Measurements from ENCODE around the gene MYBPC1. TPM values are rescaled to one million over a fixed set of nuclear protein-coding genes. Genes with fewer than 3 reads are reported as not detected.

MYBPC1 gene
- total and polyA plus RNA-seq, 2 of the 13 experiments (the other 11 are each of a cell fraction or from before 2014, with no cell fraction given) = 0.31 to 0.53 TPM

- TF ChIP-seq ZBTB14 (CRISPR knock-in tag; IDR thresholded peaks at IDR 0.05) (no peak), ZNF292 (CRISPR knock-in tag; IDR thresholded peaks at IDR 0.05; ENCODE audit: borderline replicate concordance, low read depth) (no peak), IKZF4 (CRISPR knock-in tag; IDR thresholded peaks at IDR 0.05; ENCODE audit: borderline replicate concordance, low read depth, not compliant biosample characterization) (no peak), SALL2 (CRISPR knock-in tag; IDR thresholded peaks at IDR 0.05) (no peak), HOXA7 (CRISPR knock-in tag; IDR thresholded peaks at IDR 0.05) (no peak), ZNF562 (CRISPR knock-in tag; IDR thresholded peaks at IDR 0.05; ENCODE audit: borderline replicate concordance) (no peak), ZNF460 (CRISPR knock-in tag; IDR thresholded peaks at IDR 0.05; ENCODE audit: borderline replicate concordance) (no peak), GATAD2A (CRISPR knock-in tag; IDR thresholded peaks at IDR 0.05) (peak; percentile 61; the same call in 1 of the 2 replicates), ZNF724P (CRISPR knock-in tag; IDR thresholded peaks at IDR 0.05; ENCODE audit: borderline replicate concordance) (no peak), HNRNPUL1 (IDR thresholded peaks at IDR 0.05; ENCODE audit: low read depth, low read length) (no peak), HOXA9 (CRISPR knock-in tag; IDR thresholded peaks at IDR 0.05; ENCODE audit: borderline replicate concordance) (no peak), MED1 (CRISPR knock-in tag; IDR thresholded peaks at IDR 0.05) (no peak; the same call in 1 of the 2 replicates), ZNF839 (CRISPR knock-in tag; IDR thresholded peaks at IDR 0.05; ENCODE audit: borderline replicate concordance) (no peak), RFX1 (IDR thresholded peaks at IDR 0.05) (no peak), GABPB1 (CRISPR knock-in tag; IDR thresholded peaks at IDR 0.05) (no peak), FOXC1 (CRISPR knock-in tag; IDR thresholded peaks at IDR 0.05; ENCODE audit: borderline replicate concordance) (no peak), HOXD1 (CRISPR knock-in tag; IDR thresholded peaks at IDR 0.05) (no peak), AHR (CRISPR knock-in tag; IDR thresholded peaks at IDR 0.05) (no peak), CBX1 (IDR thresholded peaks at IDR 0.05; ENCODE audit: low read depth) (no peak), ZFY (CRISPR knock-in tag; IDR thresholded peaks at IDR 0.05) (no peak), JUNB (CRISPR knock-in tag; IDR thresholded peaks at IDR 0.05; ENCODE audit: borderline replicate concordance) (peak; percentile 93; the same call in 1 of the 2 replicates), HNRNPL (IDR thresholded peaks at IDR 0.05; ENCODE audit: low read depth, low read length) (no peak), JUND (CRISPR knock-in tag; IDR thresholded peaks at IDR 0.05) (peak; percentile 83), ATAD3A (CRISPR knock-in tag; IDR thresholded peaks at IDR 0.05) (no peak)
- TF ChIP-seq, protein P1, sequence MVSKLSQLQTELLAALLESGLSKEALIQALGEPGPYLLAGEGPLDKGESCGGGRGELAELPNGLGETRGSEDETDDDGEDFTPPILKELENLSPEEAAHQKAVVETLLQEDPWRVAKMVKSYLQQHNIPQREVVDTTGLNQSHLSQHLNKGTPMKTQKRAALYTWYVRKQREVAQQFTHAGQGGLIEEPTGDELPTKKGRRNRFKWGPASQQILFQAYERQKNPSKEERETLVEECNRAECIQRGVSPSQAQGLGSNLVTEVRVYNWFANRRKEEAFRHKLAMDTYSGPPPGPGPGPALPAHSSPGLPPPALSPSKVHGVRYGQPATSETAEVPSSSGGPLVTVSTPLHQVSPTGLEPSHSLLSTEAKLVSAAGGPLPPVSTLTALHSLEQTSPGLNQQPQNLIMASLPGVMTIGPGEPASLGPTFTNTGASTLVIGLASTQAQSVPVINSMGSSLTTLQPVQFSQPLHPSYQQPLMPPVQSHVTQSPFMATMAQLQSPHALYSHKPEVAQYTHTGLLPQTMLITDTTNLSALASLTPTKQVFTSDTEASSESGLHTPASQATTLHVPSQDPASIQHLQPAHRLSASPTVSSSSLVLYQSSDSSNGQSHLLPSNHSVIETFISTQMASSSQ (IDR thresholded peaks at IDR 0.05; ENCODE audit: low read depth) = peak; percentile 60; the same call in 1 of the 2 replicates
- TF ChIP-seq, protein P1 (CRISPR knock-in tag; IDR thresholded peaks at IDR 0.05; ENCODE audit: borderline replicate concordance) = peak; percentile 66; the same call in 1 of the 2 replicates
- TF ChIP-seq, protein P2, sequence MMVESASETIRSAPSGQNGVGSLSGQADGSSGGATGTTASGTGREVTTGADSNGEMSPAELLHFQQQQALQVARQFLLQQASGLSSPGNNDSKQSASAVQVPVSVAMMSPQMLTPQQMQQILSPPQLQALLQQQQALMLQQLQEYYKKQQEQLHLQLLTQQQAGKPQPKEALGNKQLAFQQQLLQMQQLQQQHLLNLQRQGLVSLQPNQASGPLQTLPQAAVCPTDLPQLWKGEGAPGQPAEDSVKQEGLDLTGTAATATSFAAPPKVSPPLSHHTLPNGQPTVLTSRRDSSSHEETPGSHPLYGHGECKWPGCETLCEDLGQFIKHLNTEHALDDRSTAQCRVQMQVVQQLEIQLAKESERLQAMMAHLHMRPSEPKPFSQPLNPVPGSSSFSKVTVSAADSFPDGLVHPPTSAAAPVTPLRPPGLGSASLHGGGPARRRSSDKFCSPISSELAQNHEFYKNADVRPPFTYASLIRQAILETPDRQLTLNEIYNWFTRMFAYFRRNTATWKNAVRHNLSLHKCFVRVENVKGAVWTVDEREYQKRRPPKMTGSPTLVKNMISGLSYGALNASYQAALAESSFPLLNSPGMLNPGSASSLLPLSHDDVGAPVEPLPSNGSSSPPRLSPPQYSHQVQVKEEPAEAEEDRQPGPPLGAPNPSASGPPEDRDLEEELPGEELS (CRISPR knock-in tag; IDR thresholded peaks at IDR 0.05) = peak; percentile 51
These were observed 4.5 kb downstream of the MYBPC1 start (continued) for GRCh38 chr12:101599311-101599710.
